ENCODE results near the gene BMPR1A. TPM values are rescaled to one million over a fixed set of nuclear protein-coding genes. Genes with fewer than 3 reads are reported as not detected.

Gene BMPR1A
- total RNA-seq, 2 experiments from 2014 or later, result 7.5 to 8.4 TPM

- Mint-ChIP-seq H3K27ac (no peak overlapping the region), H3K9me3 (no peaks in the 10 kb centered on the region), H3K36me3 (no peaks in the 10 kb centered on the region), H3K4me3 (no peak overlapping the region), H3K4me1 (no peaks in the 10 kb centered on the region), H3K27me3 (no peaks in the 10 kb centered on the region)
- DNase-seq, result no peak
Measured at GRCh38 chr10:86823565-86823964, 67.1 kb downstream of the BMPR1A start.

- no peak overlapping the region for H3K4me3 Mint-ChIP-seq
- DNase-seq, result no peak
- H3K4me1 Mint-ChIP-seq, result no peaks in the 10 kb centered on the region
- H3K27me3 Mint-ChIP-seq, result no peaks in the 10 kb centered on the region
- no peak overlapping the region for H3K27ac Mint-ChIP-seq
- no peaks in the 10 kb centered on the region for H3K36me3 Mint-ChIP-seq
- H3K9me3 Mint-ChIP-seq, result no peaks in the 10 kb centered on the region
Measured at GRCh38 chr10:86824151-86824550, 67.7 kb downstream of the BMPR1A start.

GRCh38 chr10:86825366-86825765 is 68.9 kb downstream of the BMPR1A start:
- Mint-ChIP-seq H3K27me3 (no peaks in the 10 kb centered on the region), H3K4me1 (no peaks in the 10 kb centered on the region), H3K27ac (no peak overlapping the region), H3K36me3 (no peaks in the 10 kb centered on the region), H3K4me3 (no peak overlapping the region), H3K9me3 (no peaks in the 10 kb centered on the region)
- no peak for DNase-seq

GRCh38 chr10:86827639-86828038 is 71.2 kb downstream of the BMPR1A start:
- DNase-seq, result no peak
- H3K36me3 Mint-ChIP-seq, result no peaks in the 10 kb centered on the region
- H3K9me3 Mint-ChIP-seq, result no peaks in the 10 kb centered on the region
- H3K27me3 Mint-ChIP-seq, result no peaks in the 10 kb centered on the region
- H3K4me1 Mint-ChIP-seq, result no peaks in the 10 kb centered on the region
- no peak overlapping the region for H3K4me3 Mint-ChIP-seq
- no peak overlapping the region for H3K27ac Mint-ChIP-seq

- no peak for DNase-seq
- H3K36me3 Mint-ChIP-seq, result no peaks in the 10 kb centered on the region
- H3K4me1 Mint-ChIP-seq, result no peaks in the 10 kb centered on the region
- H3K4me3 Mint-ChIP-seq, result no peak overlapping the region
- no peaks in the 10 kb centered on the region for H3K27me3 Mint-ChIP-seq
- no peaks in the 10 kb centered on the region for H3K9me3 Mint-ChIP-seq
- no peak overlapping the region for H3K27ac Mint-ChIP-seq
Measured at GRCh38 chr10:86828145-86828544, 71.7 kb downstream of the BMPR1A start.

GRCh38 chr10:86829472-86829871 is 73.1 kb downstream of the BMPR1A start:
- H3K36me3 Mint-ChIP-seq, result no peaks in the 10 kb centered on the region
- H3K27ac Mint-ChIP-seq, result no peak overlapping the region
- H3K4me3 Mint-ChIP-seq, result no peak overlapping the region
- DNase-seq, result no peak
- no peaks in the 10 kb centered on the region for H3K27me3 Mint-ChIP-seq
- no peaks in the 10 kb centered on the region for H3K9me3 Mint-ChIP-seq
- no peaks in the 10 kb centered on the region for H3K4me1 Mint-ChIP-seq

- no peaks in the 10 kb centered on the region for H3K36me3 Mint-ChIP-seq
- H3K27me3 Mint-ChIP-seq, result no peaks in the 10 kb centered on the region
- no peak for DNase-seq
- H3K9me3 Mint-ChIP-seq, result no peaks in the 10 kb centered on the region
- H3K4me3 Mint-ChIP-seq, result no peak overlapping the region
- H3K27ac Mint-ChIP-seq, result no peak overlapping the region
- H3K4me1 Mint-ChIP-seq, result no peaks in the 10 kb centered on the region
Measured at GRCh38 chr10:86830043-86830591, 73.7 kb downstream of the BMPR1A start.

- Mint-ChIP-seq H3K27me3 (no peaks in the 10 kb centered on the region), H3K4me1 (peaks cover 3% of the 10 kb centered on the region), H3K9me3 (no peaks in the 10 kb centered on the region), H3K4me3 (no peak overlapping the region), H3K27ac (no peak overlapping the region), H3K36me3 (no peaks in the 10 kb centered on the region)
- no peak for DNase-seq
Measured at GRCh38 chr10:86833969-86834368, 77.5 kb downstream of the BMPR1A start.

GRCh38 chr10:86836044-86836443 is 79.6 kb downstream of the BMPR1A start:
- no peaks in the 10 kb centered on the region for H3K36me3 Mint-ChIP-seq
- H3K9me3 Mint-ChIP-seq, result no peaks in the 10 kb centered on the region
- H3K27ac Mint-ChIP-seq, result no peak overlapping the region
- DNase-seq, result no peak
- H3K27me3 Mint-ChIP-seq, result no peaks in the 10 kb centered on the region
- H3K4me1 Mint-ChIP-seq, result peaks cover 3% of the 10 kb centered on the region
- no peak overlapping the region for H3K4me3 Mint-ChIP-seq

- no peaks in the 10 kb centered on the region for H3K27me3 Mint-ChIP-seq
- DNase-seq, result no peak
- no peak overlapping the region for H3K27ac Mint-ChIP-seq
- H3K36me3 Mint-ChIP-seq, result peaks cover 3% of the 10 kb centered on the region
- no peaks in the 10 kb centered on the region for H3K9me3 Mint-ChIP-seq
- H3K4me3 Mint-ChIP-seq, result no peak overlapping the region
- H3K4me1 Mint-ChIP-seq, result peaks cover 3% of the 10 kb centered on the region
Measured at GRCh38 chr10:86837663-86838062, 81.2 kb downstream of the BMPR1A start.

- Mint-ChIP-seq H3K36me3 (peaks cover 5% of the 10 kb centered on the region), H3K4me1 (peaks cover 3% of the 10 kb centered on the region), H3K27me3 (no peaks in the 10 kb centered on the region), H3K9me3 (no peaks in the 10 kb centered on the region), H3K4me3 (no peak overlapping the region), H3K27ac (no peak overlapping the region)
- DNase-seq, result no peak
Measured at GRCh38 chr10:86840498-86840897, 84.1 kb downstream of the BMPR1A start.

GRCh38 chr10:86846088-86846487 is 89.7 kb downstream of the BMPR1A start:
- Mint-ChIP-seq H3K9me3 (no peaks in the 10 kb centered on the region), H3K4me3 (no peak overlapping the region), H3K27me3 (no peaks in the 10 kb centered on the region), H3K4me1 (no peaks in the 10 kb centered on the region), H3K36me3 (peaks cover 5% of the 10 kb centered on the region), H3K27ac (no peak overlapping the region)
- no peak for DNase-seq

GRCh38 chr10:86848747-86849146 is 92.3 kb downstream of the BMPR1A start:
- Mint-ChIP-seq H3K27ac (no peak overlapping the region), H3K9me3 (peaks cover 6% of the 10 kb centered on the region), H3K4me1 (no peaks in the 10 kb centered on the region), H3K36me3 (peaks cover 13% of the 10 kb centered on the region), H3K4me3 (no peak overlapping the region), H3K27me3 (no peaks in the 10 kb centered on the region)
- DNase-seq, result no peak

GRCh38 chr10:86849181-86849894 is 92.9 kb downstream of the BMPR1A start:
- Mint-ChIP-seq H3K4me3 (no peak overlapping the region), H3K27me3 (no peaks in the 10 kb centered on the region), H3K36me3 (peaks cover 13% of the 10 kb centered on the region), H3K27ac (no peak overlapping the region), H3K4me1 (no peaks in the 10 kb centered on the region), H3K9me3 (peaks cover 6% of the 10 kb centered on the region)
- no peak for DNase-seq

- no peaks in the 10 kb centered on the region for H3K4me1 Mint-ChIP-seq
Measured at GRCh38 chr10:86850481-86850880, 94.1 kb downstream of the BMPR1A start.

More at GRCh38 chr10:86850481-86850880, 94.1 kb downstream of the BMPR1A start:
- H3K9me3 Mint-ChIP-seq, result peaks cover 6% of the 10 kb centered on the region
- no peak for DNase-seq
- peaks cover 13% of the 10 kb centered on the region for H3K36me3 Mint-ChIP-seq
- no peak overlapping the region for H3K27ac Mint-ChIP-seq
- H3K4me3 Mint-ChIP-seq, result no peak overlapping the region
- no peaks in the 10 kb centered on the region for H3K27me3 Mint-ChIP-seq

All from activated naive CD8-positive, alpha-beta T cell treated with anti-CD3 and anti-CD28 coated beads for 36 hours (primary cell).